Measurements from ENCODE around the gene PAN3. TPM values are rescaled to one million over a fixed set of nuclear protein-coding genes. Genes with fewer than 3 reads are reported as not detected.

PAN3 gene
- total RNA-seq, 1 experiment from 2014 or later, result 48.5 TPM

GRCh38 chr13:28267497-28267896, 129.2 kb downstream of the PAN3 start:
- H3T11ph ChIP-seq (ENCODE audit: low read length), result no peak overlapping the region
- H3K9ac ChIP-seq (ENCODE audit: extremely low read depth, insufficient read length, low read length), result no peak overlapping the region
- no peaks in the 10 kb centered on the region for H3K27me3 ChIP-seq (ENCODE audit: insufficient read depth, low read length)
- no peaks in the 10 kb centered on the region for H3K79me2 ChIP-seq (ENCODE audit: insufficient read depth, low read length)
- H3K4ac ChIP-seq (ENCODE audit: low read depth, low read length), result no peak overlapping the region
- Mint-ChIP-seq H3K9me3 (no peaks in the 10 kb centered on the region), H3K4me1 (no peaks in the 10 kb centered on the region), H3K36me3 (ENCODE audit: insufficient read depth in 1 of 3, low read depth in 3 of 3) (peaks cover 16 to 71% (median 50%) of the 10 kb centered on the region in 3 experiments; a peak in 6 of 7 replicates), H3K4me3 (no peak overlapping the region), H3K27ac (peak overlapping the region in 1 of 3 experiments; percentile 15; a peak in 2 of 7 replicates), H3K27me3 (ENCODE audit: low read depth) (no peaks in the 10 kb centered on the region)
- no peak overlapping the region for H3K27ac ChIP-seq (ENCODE audit: insufficient read length, low read depth, low read length)
- no peak overlapping the region for H3K56ac ChIP-seq (ENCODE audit: insufficient read length, low read depth, low read length)
- TF ChIP-seq CTCF (conservative IDR thresholded peaks at IDR 0.05), result no peak
- DNase-seq, result no peak
- no peak overlapping the region for H2BK120ac ChIP-seq (ENCODE audit: low read depth, low read length, poor library complexity, severe bottlenecking)
- no peak overlapping the region for H2BK15ac ChIP-seq (ENCODE audit: low read depth, low read length)
- no peak overlapping the region for H3K4me2 ChIP-seq (ENCODE audit: insufficient read depth, insufficient read length, low read length)
- H3K9me3 ChIP-seq (ENCODE audit: control insufficient read depth, low read depth, low read length), result no peaks in the 10 kb centered on the region
- H4K20me1 ChIP-seq (ENCODE audit: control insufficient read depth, insufficient read depth, insufficient read length), result no peaks in the 10 kb centered on the region
- H3K79me1 ChIP-seq (ENCODE audit: insufficient read depth, low read depth, low read length, poor library complexity, severe bottlenecking), result no peaks in the 10 kb centered on the region
- H2BK5ac ChIP-seq (ENCODE audit: insufficient read length, low read length), result no peak overlapping the region
- no peak overlapping the region for H3K23ac ChIP-seq (ENCODE audit: insufficient read length, low read depth, low read length)
- no peak overlapping the region for H3K14ac ChIP-seq (ENCODE audit: insufficient read depth, low read length)
- no peak overlapping the region for H4K8ac ChIP-seq (replicated peaks; ENCODE audit: insufficient read length, low read depth, low read length)
- no CpG with 5 or more reads among the region's 4 CpGs for WGBS (ENCODE audit: extremely low coverage, insufficient read length, low lambda C conversion rate)
- no peaks in the 10 kb centered on the region for H3K23me2 ChIP-seq (ENCODE audit: insufficient read length, low read depth, low read length, poor library complexity, severe bottlenecking)
- H2BK12ac ChIP-seq (ENCODE audit: insufficient read length, low read depth, low read length), result no peak overlapping the region
- no peak overlapping the region for H4K5ac ChIP-seq (ENCODE audit: insufficient read length, low read depth, low read length)
- no peak overlapping the region for H2BK20ac ChIP-seq (ENCODE audit: low read depth, low read length, poor library complexity, severe bottlenecking)
- no peak overlapping the region for H2AFZ ChIP-seq (ENCODE audit: low read length)
- H3K18ac ChIP-seq (ENCODE audit: insufficient read length, low read depth, low read length), result no peak overlapping the region
- H2AK5ac ChIP-seq (ENCODE audit: insufficient read length, low read length), result no peak overlapping the region
- H3K4me1 ChIP-seq (ENCODE audit: insufficient read depth, low read length), result no peaks in the 10 kb centered on the region
- H4K91ac ChIP-seq (ENCODE audit: insufficient read length, low read depth, low read length), result no peak overlapping the region
